Motor neuron (in vitro differentiated cells): ENCODE data around the gene MAST2. TPM values are rescaled to one million over a fixed set of nuclear protein-coding genes. Genes with fewer than 3 reads are reported as not detected.
"Not testable (repeated sequence)": the region's sequence is repeated elsewhere in the genome, so short reads cannot be mapped to it uniquely, and the experiment has no call there.

Experiments used
- ATAC-seq, 8 experiments: fragments of 200-7000 bp; cut with Tn5 transposase; replicated peaks in 6 of 8; 2 replicates each; pipeline ENCODE4 v1.8.0; 2021; ENCODE audit warnings: mild to moderate bottlenecking in 8 of 8, moderate library complexity in 8 of 8
- H3K27ac ChIP-seq, 2 donors: fragments of 250-450 bp; sonication (Bioruptor Pico); 2 replicates each; pipeline ENCODE4 v1.9.0; 2021; ENCODE audit warnings: antibody characterized with exemption in 2 of 2, mild to moderate bottlenecking in 2 of 2, moderate library complexity in 1 of 2
- H3K4me1 ChIP-seq, 2 donors: fragments of 250-450 bp; sonication (Bioruptor Pico); replicated peaks in 1 of 2; 2 replicates each; pipeline ENCODE4 v1.6.1; 2021; ENCODE audit warnings: antibody characterized with exemption in 2 of 2, mild to moderate bottlenecking in 2 of 2, moderate library complexity in 1 of 2
- H3K4me3 ChIP-seq, 5 donors: fragments of 250-450 bp; sonication (Bioruptor Pico); 2 replicates each; pipeline ENCODE4 v1.9.0; 2021; ENCODE audit warnings: antibody characterized with exemption in 5 of 5, mild to moderate bottlenecking in 5 of 5, moderate library complexity in 4 of 5
- WGBS, 10 experiments: fragments of 450-650 bp; shearing (Covaris generic); methylation state at CpG; one replicate each; pipeline ENCODE4 v1.0.0; 2022; 5-methylcytosine and 5-hydroxymethylcytosine counted together
- in situ Hi-C, 9 experiments: fragments of 400-800 bp; cut with MboI; loops; one replicate each; pipeline ENCODE4 v1.15.0; 2021; ENCODE audit warnings: low sequenced_read_pairs in 9 of 9, low pct_unique_long_range_greater_than_20kb in 2 of 9; ENCODE audit not compliant: unreplicated experiment in 9 of 9
- total RNA-seq, 8 experiments: library from RNA; unstranded; fragments of 300-600 nt; gene quantifications; 2 replicates each; pipeline versions ENCODE4 v1.2.3 to v1.2.4, GENCODE V29; 2022

The MAST2 gene
- total RNA-seq, 8 experiments from 2014 or later = 17.8 to 50.0 (median 31.7) TPM

DNA sequence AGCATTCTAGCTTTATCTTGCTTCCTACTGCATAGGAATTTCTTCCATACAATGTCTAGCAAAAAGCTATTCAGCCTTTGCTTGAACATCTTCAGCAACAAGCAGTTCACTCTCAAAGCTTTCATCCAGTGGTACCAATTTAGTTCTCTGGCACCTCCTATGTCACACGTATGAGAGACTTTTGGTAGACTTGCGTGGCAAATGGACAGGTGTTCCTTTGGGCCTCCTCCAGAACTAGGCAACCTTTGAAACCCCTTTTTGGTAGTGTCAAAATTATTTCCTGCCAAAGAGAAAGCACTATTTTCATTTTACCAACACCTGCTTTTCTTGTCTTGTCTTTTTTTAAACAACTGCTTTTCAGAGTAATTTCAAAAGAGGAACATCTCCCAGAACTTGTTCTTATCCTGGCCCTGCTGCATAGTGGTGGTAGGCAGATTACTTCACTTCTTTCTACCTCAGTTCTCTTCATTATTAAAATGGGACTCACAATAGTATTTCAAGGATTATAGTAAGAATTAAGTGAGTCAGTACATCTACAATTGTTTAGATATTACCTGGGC lies 122.4 kb downstream of the MAST2 start:
- peaks cover 10 to 11% of the 10 kb centered on the region in 2 donors for H3K4me1 ChIP-seq
- no peak for ATAC-seq
- no peak overlapping the region for H3K27ac ChIP-seq
- H3K4me3 ChIP-seq = no peak overlapping the region
- in situ Hi-C loops = no loop called here
- WGBS, 10 experiments = 80 to 100% (median 100%) methylated on average over 1 to 2 of the region's 2 CpGs; no CpG with 5 or more reads in 5 of the 10 experiments

DNA sequence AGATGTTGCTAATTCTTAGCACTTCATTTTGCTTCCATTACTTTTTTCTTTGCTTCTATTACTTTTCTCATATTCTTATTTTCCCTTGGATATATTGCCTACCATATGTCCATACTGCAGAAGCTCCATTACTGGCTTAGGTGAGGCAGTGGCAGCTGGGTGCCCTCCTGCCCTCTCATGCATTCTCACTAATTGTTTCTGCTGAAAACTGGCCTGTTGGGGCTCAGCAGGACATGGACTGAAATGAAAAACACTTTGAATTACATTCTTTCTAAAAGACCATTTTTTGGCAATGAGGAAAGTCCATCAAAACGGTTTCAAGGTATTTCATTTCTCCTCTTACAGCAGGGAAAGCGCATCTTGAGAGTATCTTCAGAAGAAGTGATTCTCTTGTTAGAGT lies 122.9 kb downstream of the MAST2 start:
- no peak overlapping the region for H3K27ac ChIP-seq
- H3K4me3 ChIP-seq = no peak overlapping the region
- ATAC-seq = no peak
- H3K4me1 ChIP-seq = peaks cover 10 to 11% of the 10 kb centered on the region in 2 donors
- in situ Hi-C loops = no loop called here
- WGBS, 10 experiments = 45 to 94% (median 53%) methylated on average over 2 of the region's 2 CpGs; no CpG with 5 or more reads in 3 of the 10 experiments

GRCh38 chr1:45927231-45927915 lies 124.0 kb downstream of the MAST2 start:
- H3K27ac ChIP-seq, in situ Hi-C loops, ATAC-seq, H3K4me3 ChIP-seq: not testable (repeated sequence)
- H3K4me1 ChIP-seq = peaks cover 10 to 11% of the 10 kb centered on the region in 2 donors
- 0 to 83% (median 42%) methylated on average over 1 to 11 of the region's 14 CpGs; no CpG with 5 or more reads in 4 of the 10 experiments for WGBS, 10 experiments

GRCh38 chr1:45928486-45929205 lies 125.2 kb downstream of the MAST2 start:
- peaks cover 10 to 11% of the 10 kb centered on the region in 2 donors for H3K4me1 ChIP-seq
- 50 to 100% (median 90%) methylated on average over 1 to 3 of the region's 3 CpGs for WGBS, 10 experiments

DNA sequence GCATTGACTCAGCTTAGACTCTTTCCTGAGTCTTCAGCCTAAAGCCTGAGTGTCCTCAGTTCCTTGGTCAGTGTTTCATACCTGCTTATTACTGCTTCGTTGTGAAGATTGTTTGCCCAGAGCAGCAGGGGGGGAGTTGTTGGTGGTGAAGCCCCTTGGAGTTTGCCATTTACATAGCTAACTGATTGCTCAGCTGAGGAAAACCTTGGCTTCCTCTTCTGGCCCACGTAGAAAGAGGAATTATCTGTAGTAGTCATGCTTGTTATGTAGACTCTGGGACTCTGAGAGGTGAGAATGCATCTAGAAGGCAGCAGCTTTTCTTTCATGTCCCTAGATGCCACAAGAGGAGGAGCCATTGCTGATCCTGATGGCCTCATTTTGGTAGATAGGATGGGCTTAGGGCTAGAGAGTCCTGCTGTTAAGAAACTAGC lies 125.9 kb downstream of the MAST2 start:
- H3K27ac ChIP-seq = no peak overlapping the region

More at GRCh38 chr1:45928486-45929205, 125.2 kb downstream of the MAST2 start:
- in situ Hi-C loops = no loop called here
- no peak overlapping the region for H3K4me3 ChIP-seq
- no peak for ATAC-seq
- H3K27ac ChIP-seq = no peak overlapping the region

GRCh38 chr1:45930258-45931150 lies 127.1 kb downstream of the MAST2 start:
- no peak overlapping the region for H3K27ac ChIP-seq

More for the DNA sequence above, 125.9 kb downstream of the MAST2 start:
- H3K4me3 ChIP-seq = no peak overlapping the region
- in situ Hi-C loops = no loop called here
- ATAC-seq = peak in 2 of 8 experiments; percentile 23 to 30
- H3K4me1 ChIP-seq = peaks cover 10 to 11% of the 10 kb centered on the region in 2 donors
- WGBS, 10 experiments = 0 to 17% (median 8%) methylated on average over 1 to 2 of the region's 2 CpGs; no CpG with 5 or more reads in 3 of the 10 experiments

DNA sequence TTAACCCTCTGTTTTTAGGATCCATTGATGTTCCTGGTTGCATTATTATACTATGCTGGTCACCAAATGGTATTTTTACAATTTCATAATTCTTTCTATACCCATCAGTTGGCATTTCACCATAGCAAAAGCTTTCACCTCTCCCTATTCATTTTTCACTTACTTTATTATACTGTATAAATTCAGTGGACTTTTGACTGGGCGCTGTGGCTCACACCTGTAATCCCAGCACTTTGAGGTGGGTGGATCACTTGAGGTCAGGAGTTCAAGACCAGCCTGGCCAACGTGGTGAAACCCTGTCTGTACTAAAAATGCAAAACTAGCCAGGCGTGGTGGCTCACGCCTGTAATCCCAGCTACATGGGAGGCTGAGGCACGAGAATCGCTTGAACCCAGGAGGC lies 128.8 kb downstream of the MAST2 start:
- in situ Hi-C loops, H3K27ac ChIP-seq, ATAC-seq, H3K4me1 ChIP-seq, H3K4me3 ChIP-seq: not testable (repeated sequence)
- 67 to 100% (median 88%) methylated on average over 1 to 6 of the region's 6 CpGs; no CpG with 5 or more reads in 2 of the 10 experiments for WGBS, 10 experiments

More at GRCh38 chr1:45930258-45931150, 127.1 kb downstream of the MAST2 start:
- no peak overlapping the region for H3K4me3 ChIP-seq
- H3K4me1 ChIP-seq = peaks cover 10 to 11% of the 10 kb centered on the region in 2 donors
- 80 to 100% (median 89%) methylated on average over 1 to 7 of the region's 7 CpGs for WGBS, 10 experiments
- in situ Hi-C loops = no loop called here
- ATAC-seq = no peak

- no peak for ATAC-seq
Measured at GRCh38 chr1:45934947-45935346, 131.5 kb downstream of the MAST2 start.

DNA sequence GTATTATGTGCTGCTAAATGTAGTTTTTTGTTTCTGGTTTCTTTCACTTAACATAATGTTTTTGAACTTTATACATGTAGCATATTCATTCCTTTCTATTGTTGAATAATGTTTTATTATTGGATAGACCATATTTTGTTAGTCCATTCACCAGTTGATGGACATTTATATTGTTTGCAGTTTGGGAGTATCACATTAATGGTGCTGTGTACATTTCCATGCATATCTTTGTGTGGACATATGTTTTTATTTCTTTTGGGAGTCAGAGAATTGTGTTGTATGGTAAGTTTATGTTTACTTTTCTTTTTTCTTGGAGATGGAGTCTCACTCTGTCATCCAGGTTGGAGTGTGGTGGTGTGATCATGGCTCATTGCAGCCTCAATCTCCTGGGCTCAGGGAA lies 134.6 kb downstream of the MAST2 start:
- H3K4me1 ChIP-seq = no peaks in the 10 kb centered on the region
- H3K4me3 ChIP-seq = no peak overlapping the region
- no peak overlapping the region for H3K27ac ChIP-seq
- ATAC-seq = no peak
- in situ Hi-C loops = no loop called here

More at GRCh38 chr1:45934947-45935346, 131.5 kb downstream of the MAST2 start:
- H3K27ac ChIP-seq = no peak overlapping the region
- WGBS, 10 experiments = 52 to 100% (median 95%) methylated on average over 3 of the region's 3 CpGs
- H3K4me3 ChIP-seq = no peak overlapping the region
- no peaks in the 10 kb centered on the region for H3K4me1 ChIP-seq
- in situ Hi-C loops = no loop called here

- no peak for ATAC-seq
- H3K4me3 ChIP-seq = no peak overlapping the region
- H3K4me1 ChIP-seq = no peaks in the 10 kb centered on the region
- 33 to 100% (median 93%) methylated on average over 1 of the region's 1 CpG; no CpG with 5 or more reads in 1 of the 10 experiments for WGBS, 10 experiments
- in situ Hi-C loops = no loop called here
- H3K27ac ChIP-seq = no peak overlapping the region
Measured at GRCh38 chr1:45942411-45942810, 139.0 kb downstream of the MAST2 start.

GRCh38 chr1:45943185-45943584 lies 139.8 kb downstream of the MAST2 start:
- in situ Hi-C loops = no loop called here
- Histone ChIP-seq H3K27ac (no peak overlapping the region), H3K4me1 (no peaks in the 10 kb centered on the region), H3K4me3 (no peak overlapping the region)
- ATAC-seq = no peak
- WGBS, 10 experiments = 0 to 67% (median 37%) methylated on average over 1 of the region's 1 CpG; no CpG with 5 or more reads in 6 of the 10 experiments

DNA sequence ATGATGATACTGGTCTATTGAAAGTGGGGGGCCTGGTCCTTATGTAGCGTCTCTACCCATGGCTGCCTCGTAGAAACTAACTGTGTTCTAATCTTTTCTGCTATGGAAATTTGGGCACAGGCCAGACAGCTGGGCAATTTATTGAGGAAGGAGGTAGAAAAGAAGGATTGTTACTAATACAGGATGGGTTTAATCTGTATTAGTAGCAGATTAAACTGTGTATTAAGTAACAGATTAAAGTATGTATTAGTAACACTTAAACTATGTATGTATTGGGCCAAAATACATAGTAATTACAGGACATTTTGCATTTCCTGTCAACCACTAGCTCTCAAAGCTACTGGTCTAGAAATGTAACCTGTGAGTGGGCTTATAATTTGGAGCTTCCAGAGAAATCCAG lies 142.0 kb downstream of the MAST2 start:
- in situ Hi-C loops = no loop called here
- Histone ChIP-seq H3K27ac (no peak overlapping the region), H3K4me1 (no peaks in the 10 kb centered on the region), H3K4me3 (no peak overlapping the region)
- peak in 1 of 8 experiments; percentile 52 for ATAC-seq
- WGBS, 10 experiments = 36 to 94% (median 71%) methylated on average over 1 to 2 of the region's 2 CpGs
